Hepatocyte (in vitro differentiated cells): Measurements from ENCODE around the gene KYAT1. TPM values are rescaled to one million over a fixed set of nuclear protein-coding genes. Genes with fewer than 3 reads are reported as not detected.

Source experiments
- DNase-seq: peaks from one replicate; pipeline ENCODE4 v3.0.0-alpha.2; 2016; ENCODE audit warnings: low spot score
- H2AFZ ChIP-seq: fragments of 200-600 bp; sonication (generic); 2 replicates; pipeline ENCODE4 v1.6.0; 2016; ENCODE audit warnings: antibody characterized with exemption, mild to moderate bottlenecking
- H3K27ac ChIP-seq: fragments of 200-600 bp; sonication (generic); 2 replicates; pipeline ENCODE4 v1.5.1; 2016; ENCODE audit warnings: mild to moderate bottlenecking
- H3K27me3 ChIP-seq: fragments of 200-600 bp; sonication (generic); 2 replicates; pipeline ENCODE4 v1.6.1; 2016
- H3K36me3 ChIP-seq: fragments of 200-600 bp; sonication (generic); replicated peaks from 2 replicates; pipeline ENCODE4 v1.5.1; 2016; ENCODE audit warnings: low read depth; ENCODE audit not compliant: insufficient read depth
- H3K4me1 ChIP-seq: fragments of 200-600 bp; sonication (generic); 2 replicates; pipeline ENCODE4 v1.5.1; 2016; ENCODE audit warnings: mild to moderate bottlenecking, moderate library complexity; ENCODE audit not compliant: insufficient read depth
- H3K4me2 ChIP-seq: fragments of 200-600 bp; sonication (generic); 2 replicates; pipeline ENCODE4 v1.6.0; 2016
- H3K4me3 ChIP-seq: fragments of 200-600 bp; sonication (generic); 2 replicates; pipeline ENCODE4 v1.5.1; 2016; ENCODE audit warnings: mild to moderate bottlenecking
- H3K79me2 ChIP-seq: fragments of 200-600 bp; sonication (generic); 2 replicates; pipeline ENCODE4 v1.6.0; 2017; ENCODE audit warnings: mild to moderate bottlenecking
- H3K9me2 ChIP-seq: fragments of 200-600 bp; sonication (generic); replicated peaks from 2 replicates; pipeline ENCODE4 v1.6.0; 2017; ENCODE audit warnings: mild to moderate bottlenecking; ENCODE audit not compliant: insufficient read depth
- H3K9me3 ChIP-seq: fragments of 200-600 bp; sonication (generic); 2 replicates; pipeline ENCODE4 v1.5.1; 2016; ENCODE audit warnings: low read depth, mild to moderate bottlenecking
- H4K20me1 ChIP-seq: fragments of 200-600 bp; sonication (generic); 2 replicates; pipeline ENCODE4 v1.6.0; 2016; ENCODE audit warnings: mild to moderate bottlenecking; ENCODE audit not compliant: insufficient read depth, poor library complexity, severe bottlenecking
- CTCF ChIP-seq: fragments of 200-600 bp; sonication (generic); IDR thresholded peaks from 2 replicates; pipeline ENCODE4 v1.5.1; 2016; ENCODE audit warnings: antibody characterized with exemption, mild to moderate bottlenecking; ENCODE audit not compliant: poor library complexity
- EZH2 ChIP-seq: fragments of 200-600 bp; sonication (generic); IDR thresholded peaks from 2 replicates; pipeline ENCODE4 v1.6.1; 2016; ENCODE audit warnings: antibody characterized with exemption, mild to moderate bottlenecking, borderline replicate concordance
- EZH2phosphoT487 ChIP-seq: fragments of 200-600 bp; sonication (generic); IDR thresholded peaks from one replicate; pipeline ENCODE4 v1.6.1; 2018; ENCODE audit warnings: antibody characterized with exemption, mild to moderate bottlenecking, low read depth, moderate library complexity; ENCODE audit not compliant: unreplicated experiment, severe bottlenecking
- WGBS: methylation state at CpG from one replicate; pipeline ENCODE4 v1.1.6; 2016; ENCODE audit warnings: low lambda C conversion rate; ENCODE audit errors: missing lambda C conversion rate; 5-methylcytosine and 5-hydroxymethylcytosine counted together
- polyA plus RNA-seq: library from polyadenylated mRNA; unstranded; fragments of >200 nt; fragmentation: Nextera tagmentation; extraction: Ambion mirVana; gene quantifications from 2 replicates; pipeline ENCODE4 v1.2.1, GENCODE V29; 2016
- total RNA-seq: library from RNA; depleted of rRNA; stranded (reverse); fragments of >200 nt; gene quantifications from 2 replicates; pipeline ENCODE4 v1.2.3, GENCODE V29; 2014

The KYAT1 gene
- total and polyA plus RNA-seq, 2 experiments from 2014 or later = 5.1 to 8.7 TPM

- H3K4me1 ChIP-seq = peaks cover 7% of the 10 kb centered on the region
- H3K4me3 ChIP-seq = no peak overlapping the region
- TF ChIP-seq CTCF (no peak), EZH2phosphoT487 (no peak), EZH2 (no peak)
- no peak for DNase-seq
- H4K20me1 ChIP-seq = no peaks in the 10 kb centered on the region
- H3K4me2 ChIP-seq = no peak overlapping the region
- no peaks in the 10 kb centered on the region for H3K9me3 ChIP-seq
- peaks cover 29% of the 10 kb centered on the region for H3K79me2 ChIP-seq
- H2AFZ ChIP-seq = no peak overlapping the region
- no peaks in the 10 kb centered on the region for H3K36me3 ChIP-seq
- WGBS = 42% methylated on average over 2 of the region's 2 CpGs
- H3K27me3 ChIP-seq = no peaks in the 10 kb centered on the region
- no peaks in the 10 kb centered on the region for H3K9me2 ChIP-seq
- no peak overlapping the region for H3K27ac ChIP-seq
Observed at GRCh38 chr9:128906741-128907140, 25.0 kb upstream of the KYAT1 start.

- Histone ChIP-seq H3K4me2 (no peak overlapping the region), H3K79me2 (peaks cover 28% of the 10 kb centered on the region), H3K36me3 (no peaks in the 10 kb centered on the region), H3K27ac (no peak overlapping the region), H3K4me1 (no peaks in the 10 kb centered on the region), H2AFZ (no peak overlapping the region), H3K9me3 (no peaks in the 10 kb centered on the region), H4K20me1 (no peaks in the 10 kb centered on the region), H3K27me3 (no peaks in the 10 kb centered on the region), H3K9me2 (no peaks in the 10 kb centered on the region), H3K4me3 (no peak overlapping the region)
- DNase-seq = no peak
- no peak for TF ChIP-seq EZH2phosphoT487
- no peak for TF ChIP-seq CTCF
- 71% methylated on average over 6 of the region's 7 CpGs for WGBS
Observed at GRCh38 chr9:128905964-128906363, 24.2 kb upstream of the KYAT1 start.

GRCh38 chr9:128903871-128904620, 22.3 kb upstream of the KYAT1 start:
- DNase-seq = no peak
- no peak overlapping the region for H3K27ac ChIP-seq
- peaks cover 20% of the 10 kb centered on the region for H3K79me2 ChIP-seq
- no peaks in the 10 kb centered on the region for H3K36me3 ChIP-seq
- H3K4me3 ChIP-seq = no peak overlapping the region
- no peak overlapping the region for H2AFZ ChIP-seq
- no peak overlapping the region for H3K4me2 ChIP-seq
- no peaks in the 10 kb centered on the region for H3K4me1 ChIP-seq
- no peak for TF ChIP-seq CTCF
- no peak for TF ChIP-seq EZH2phosphoT487
- TF ChIP-seq EZH2 = no peak
- no peaks in the 10 kb centered on the region for H3K9me3 ChIP-seq
- no peaks in the 10 kb centered on the region for H3K9me2 ChIP-seq
- WGBS = 95% methylated on average over 10 of the region's 10 CpGs
- H4K20me1 ChIP-seq = no peaks in the 10 kb centered on the region
- no peaks in the 10 kb centered on the region for H3K27me3 ChIP-seq

GRCh38 chr9:128903079-128903461, 21.3 kb upstream of the KYAT1 start:
- WGBS = 85% methylated on average over 2 of the region's 2 CpGs
- H3K4me3 ChIP-seq = no peak overlapping the region
- H3K27me3 ChIP-seq = no peaks in the 10 kb centered on the region
- no peak overlapping the region for H3K27ac ChIP-seq
- no peaks in the 10 kb centered on the region for H4K20me1 ChIP-seq
- H3K79me2 ChIP-seq = peaks cover 28% of the 10 kb centered on the region
- TF ChIP-seq CTCF = no peak
- no peak for TF ChIP-seq EZH2
- no peak for TF ChIP-seq EZH2phosphoT487
- H3K4me2 ChIP-seq = no peak overlapping the region
- no peaks in the 10 kb centered on the region for H3K4me1 ChIP-seq
- no peaks in the 10 kb centered on the region for H3K9me3 ChIP-seq
- H3K9me2 ChIP-seq = no peaks in the 10 kb centered on the region
- no peaks in the 10 kb centered on the region for H3K36me3 ChIP-seq
- H2AFZ ChIP-seq = no peak overlapping the region
- DNase-seq = no peak
